Astrocyte (in vitro differentiated cells and primary cell): ENCODE results near the gene VAV2.

Experiments used
- CTCF ChIP-seq: IDR thresholded peaks from 2 replicates; pipeline ENCODE4 v1.5.1; 2011; ENCODE audit warnings: low read depth, mild to moderate bottlenecking, inconsistent platforms, low read length, moderate library complexity; ENCODE audit not compliant: insufficient read depth
- EZH2 ChIP-seq: IDR thresholded peaks from 2 replicates; pipeline ENCODE4 v1.6.1; 2012; ENCODE audit warnings: mild to moderate bottlenecking, low read length, inconsistent platforms; ENCODE audit not compliant: insufficient read depth

- TF ChIP-seq CTCF (no peak), EZH2 (no peak)
Measured at GRCh38 chr9:133874659-133875058, 117.5 kb downstream of the VAV2 start.
